NCI-H2107 treated with DMSO at 0.1 percent for 48 hours (cell line): ENCODE measurements around the gene NLRX1.
A peak's percentile ranks its signal among the peaks of the same experiment; 100 is the strongest.
"Not testable (repeated sequence)": the region's sequence is repeated elsewhere in the genome, so short reads cannot be mapped to it uniquely, and the experiment has no call there.

Experiments used
- DNase-seq: peaks from one replicate; lab custom pipeline; 2025; ENCODE audit not compliant: unreplicated experiment; lab: John Stamatoyannopoulos, UW

Gene NLRX1

GRCh38 chr11:119154178-119154577, 14.3 kb upstream of the NLRX1 start:
- no peak for DNase-seq

GRCh38 chr11:119155733-119156492, 12.6 kb upstream of the NLRX1 start:
- no peak for DNase-seq

GRCh38 chr11:119156496-119156895, 12.0 kb upstream of the NLRX1 start:
- DNase-seq, result no peak

- DNase-seq, result no peak
These were observed 11.5 kb upstream of the NLRX1 start for GRCh38 chr11:119157063-119157462.

GRCh38 chr11:119158467-119158866, 10.1 kb upstream of the NLRX1 start:
- DNase-seq, result no peak

GRCh38 chr11:119160151-119160550, 8.4 kb upstream of the NLRX1 start:
- no peak for DNase-seq

GRCh38 chr11:119161871-119162270, 6.7 kb upstream of the NLRX1 start:
- no peak for DNase-seq

GRCh38 chr11:119166368-119167076, 2.0 kb upstream of the NLRX1 start:
- DNase-seq, result no peak

- DNase-seq, result not testable (repeated sequence)
These were observed 1.5 kb upstream of the NLRX1 start for GRCh38 chr11:119167077-119167458.

GRCh38 chr11:119167933-119168332, 592 bp upstream of the NLRX1 start:
- no peak for DNase-seq

GRCh38 chr11:119169282-119169719, 776 bp downstream of the NLRX1 start:
- no peak for DNase-seq

GRCh38 chr11:119172513-119172912, 4.0 kb downstream of the NLRX1 start:
- no peak for DNase-seq

GRCh38 chr11:119173453-119173852, 4.9 kb downstream of the NLRX1 start:
- no peak for DNase-seq

GRCh38 chr11:119175493-119176077, 7.1 kb downstream of the NLRX1 start:
- peak; percentile 6 for DNase-seq

GRCh38 chr11:119178166-119178680, 9.7 kb downstream of the NLRX1 start:
- no peak for DNase-seq

GRCh38 chr11:119179342-119179741, 10.8 kb downstream of the NLRX1 start:
- no peak for DNase-seq

GRCh38 chr11:119179983-119180382, 11.5 kb downstream of the NLRX1 start:
- DNase-seq, result peak; percentile 70

GRCh38 chr11:119180729-119181676, 12.5 kb downstream of the NLRX1 start:
- no peak for DNase-seq

- no peak for DNase-seq
These were observed 13.3 kb downstream of the NLRX1 start for GRCh38 chr11:119181677-119182412.

- not testable (repeated sequence) for DNase-seq
These were observed 15.9 kb downstream of the NLRX1 start for GRCh38 chr11:119184399-119184798.
